Esophagus muscularis mucosa (tissue), 4 donors: ENCODE measurements around the gene S100B.

ENCODE experiments used
- CTCF ChIP-seq, 3 experiments: fragments of 200-600 bp in 2 of 3; fragments of 450-650 bp in 1 of 3; sonication (generic) in 2 of 3; IDR thresholded peaks; one replicate each; pipeline ENCODE4 v1.5.1; 2017 to 2019; ENCODE audit warnings: antibody characterized with exemption in 3 of 3, mild to moderate bottlenecking in 2 of 3, moderate library complexity in 1 of 3
- EP300 ChIP-seq: sonication (generic); formaldehyde crosslinking; IDR thresholded peaks from one replicate; pipeline ENCODE4 v1.6.1; 2017; ENCODE audit warnings: antibody characterized with exemption
- POLR2AphosphoS5 ChIP-seq, 2 donors: sonication (generic); formaldehyde crosslinking; IDR thresholded peaks; one replicate each; pipeline ENCODE4 v1.6.1; 2017; ENCODE audit warnings: antibody characterized with exemption in 2 of 2

GRCh38 chr21:46553993-46554392, 50.9 kb downstream of the S100B start:
- TF ChIP-seq CTCF (IDR thresholded peaks at IDR 0.05), result no peak
- TF ChIP-seq EP300, result no peak
- TF ChIP-seq POLR2AphosphoS5 (IDR thresholded peaks at IDR 0.05), result no peak
